A549 (cell line): Measurements from ENCODE around the gene WFS1. TPM values are rescaled to one million over a fixed set of nuclear protein-coding genes. Genes with fewer than 3 reads are reported as not detected.

ENCODE experiments used
- ATAC-seq, 2 experiments: fragments of 200-7000 bp in 1 of 2; fragments of >200 bp in 1 of 2; cut with Nextera tagmentation in 1 of 2; cut with Tn5 transposase in 1 of 2; 3 replicates each; pipeline versions ENCODE4 v1.8.0 to v1.9.1; 2018 to 2020; ENCODE audit warnings: mild to moderate bottlenecking in 1 of 2, moderate library complexity in 1 of 2
- CTCF ChIA-PET: fragments of 300-600 bp; sonication (Branson Sonifier 250); formaldehyde crosslinking; extraction: SDS; loops from one replicate; lab custom pipeline; 2021; ENCODE audit warnings: antibody characterized with exemption, inconsistent platforms; lab: Yijun Ruan, JAX
- POLR2A ChIA-PET: fragments of 350-600 bp; formaldehyde crosslinking; extraction: SDS; loops from one replicate; lab custom pipeline; 2021; ENCODE audit warnings: antibody characterized with exemption, inconsistent platforms; lab: Yijun Ruan, JAX
- DNase-seq, 2 experiments: peaks; one replicate each; pipeline versions ENCODE4 v3.0.0 to v3.0.0-alpha.2; 2011 to 2016; ENCODE audit warnings: low read depth in 1 of 2, low spot score in 1 of 2
- FAIRE-seq: peaks from 2 replicates; lab custom pipeline; 2011; peaks lifted over from hg19 to GRCh38; lab: Jason Lieb, UNC
- H3K27ac ChIP-seq, 2 experiments: fragments of >200 bp; sonication (Bioruptor Twin); formaldehyde crosslinking; 3 replicates each; pipeline ENCODE4 v1.5.1; 2016 to 2017
- H3K4me1 ChIP-seq: fragments of >200 bp; sonication (Bioruptor Twin); formaldehyde crosslinking; 3 replicates; pipeline ENCODE4 v1.6.1; 2016
- H3K4me2 ChIP-seq: fragments of >200 bp; sonication (Bioruptor Twin); formaldehyde crosslinking; 3 replicates; pipeline ENCODE4 v1.6.1; 2016
- H3K4me3 ChIP-seq: fragments of >200 bp; sonication (Bioruptor Twin); formaldehyde crosslinking; 3 replicates; pipeline ENCODE4 v1.5.1; 2016
- H3K9me3 ChIP-seq: fragments of >200 bp; sonication (Bioruptor Twin); formaldehyde crosslinking; 3 replicates; pipeline ENCODE4 v1.6.1; 2016
- BHLHE40 ChIP-seq: IDR thresholded peaks from 2 replicates; pipeline ENCODE4 v1.6.1; 2012; ENCODE audit warnings: low read depth, low read length, inconsistent platforms
- CHD2 ChIP-seq: fragments of 150-350 bp; IDR thresholded peaks from 2 replicates; pipeline ENCODE4 v1.6.1; 2014; ENCODE audit warnings: low read length; ENCODE audit not compliant: partially characterized antibody
- CTCF ChIP-seq: fragments of >200 bp; sonication (Bioruptor Twin); formaldehyde crosslinking; IDR thresholded peaks from 3 replicates; pipeline ENCODE4 v1.5.1; 2016
- EHMT2 ChIP-seq: fragments of 200-600 bp; sonication (generic); IDR thresholded peaks from 2 replicates; pipeline ENCODE4 v1.6.1; 2016; ENCODE audit warnings: antibody characterized with exemption, low read depth, mild to moderate bottlenecking, moderate library complexity
- EP300 ChIP-seq, 2 experiments: fragments of >200 bp; sonication (Bioruptor Twin); formaldehyde crosslinking; IDR thresholded peaks; 2 replicates in 1 of 2; 3 replicates in 1 of 2; pipeline ENCODE4 v1.6.1; 2016 to 2017
- ESRRA ChIP-seq: fragments of 150-350 bp; IDR thresholded peaks from 2 replicates; pipeline ENCODE4 v1.6.1; 2014; ENCODE audit warnings: mild to moderate bottlenecking, low read length, borderline replicate concordance
- FOSB ChIP-seq: fragments of 250-450 bp; sonication (Bioruptor Pico); IDR thresholded peaks from 2 replicates; pipeline ENCODE4 v1.5.0; 2020; ENCODE audit warnings: mild to moderate bottlenecking, moderate library complexity
- FOXS1 ChIP-seq: fragments of 250-450 bp; sonication (Bioruptor Pico); IDR thresholded peaks from 2 replicates; pipeline ENCODE4 v1.5.0; 2020; ENCODE audit warnings: mild to moderate bottlenecking, moderate library complexity
- HDAC2 ChIP-seq: fragments of 200-600 bp; sonication (generic); IDR thresholded peaks from 2 replicates; pipeline ENCODE4 v1.6.1; 2016
- HES2 ChIP-seq: fragments of >200 bp; sonication (Bioruptor Twin); formaldehyde crosslinking; IDR thresholded peaks from 2 replicates; pipeline ENCODE4 v1.6.1; 2016
- HEYL ChIP-seq: fragments of 250-450 bp; sonication (Bioruptor Pico); IDR thresholded peaks from 2 replicates; pipeline ENCODE4 v1.8.0; 2021; ENCODE audit warnings: mild to moderate bottlenecking, moderate library complexity
- HOXB5 ChIP-seq: fragments of 250-450 bp; sonication (Bioruptor Pico); IDR thresholded peaks from 2 replicates; pipeline ENCODE4 v1.5.0; 2020; ENCODE audit warnings: mild to moderate bottlenecking, moderate library complexity
- JUN ChIP-seq, 2 experiments: fragments of >200 bp; sonication (Bioruptor Twin); formaldehyde crosslinking; IDR thresholded peaks; 2 replicates in 1 of 2; 3 replicates in 1 of 2; pipeline ENCODE4 v1.6.1; 2016 to 2017
- KDM1A ChIP-seq: fragments of 200-600 bp; sonication (generic); IDR thresholded peaks from 2 replicates; pipeline ENCODE4 v1.6.1; 2016; ENCODE audit warnings: low read depth, mild to moderate bottlenecking
- KDM5A ChIP-seq: fragments of 200-600 bp; sonication (generic); IDR thresholded peaks from 2 replicates; pipeline ENCODE4 v1.6.1; 2016; ENCODE audit warnings: antibody characterized with exemption, mild to moderate bottlenecking
- NPAS2 ChIP-seq: fragments of 250-450 bp; sonication (Bioruptor Pico); IDR thresholded peaks from 2 replicates; pipeline ENCODE4 v1.8.0; 2022; ENCODE audit warnings: mild to moderate bottlenecking, moderate library complexity, borderline replicate concordance
- NR3C1 ChIP-seq: fragments of >200 bp; sonication (Bioruptor Twin); formaldehyde crosslinking; IDR thresholded peaks from 3 replicates; pipeline ENCODE4 v1.6.1; 2017
- POLR2A ChIP-seq: IDR thresholded peaks from 2 replicates; pipeline ENCODE4 v1.6.1; 2012; ENCODE audit warnings: mild to moderate bottlenecking, low read length
- RAD21 ChIP-seq, 2 experiments: fragments of >200 bp in 1 of 2; sonication (Bioruptor Twin) in 1 of 2; formaldehyde crosslinking in 1 of 2; IDR thresholded peaks in 1 of 2; conservative IDR thresholded peaks in 1 of 2; 2 replicates in 1 of 2; 3 replicates in 1 of 2; pipeline ENCODE4 v1.6.1; 2012 to 2018; ENCODE audit warnings: inconsistent platforms in 1 of 2
- SMC3 ChIP-seq: fragments of >200 bp; sonication (Bioruptor Twin); formaldehyde crosslinking; IDR thresholded peaks from 3 replicates; pipeline ENCODE4 v1.6.1; 2018; ENCODE audit warnings: inconsistent platforms
- TFCP2L1 ChIP-seq: fragments of 250-450 bp; sonication (Bioruptor Pico); IDR thresholded peaks from 2 replicates; pipeline ENCODE4 v1.5.0; 2021; ENCODE audit warnings: mild to moderate bottlenecking
- WGBS: methylation state at CpG from one replicate; pipeline ENCODE4 v1.1.6; 2017; ENCODE audit errors: missing lambda C conversion rate; 5-methylcytosine and 5-hydroxymethylcytosine counted together
- polyA plus RNA-seq, 4 experiments: library from polyadenylated mRNA; depleted of rRNA in 3 of 4; stranded (reverse); fragments of >200 nt; fragmentation: RNase III in 1 of 4; extraction: RNeasy Plus Mini Kit Qiagen cat#74134 plus additional on column Dnase treatment in 1 of 4; gene quantifications; 2 replicates in 3 of 4; 3 replicates in 1 of 4; pipeline ENCODE4 v1.2.3, GENCODE V29; 2011 to 2017
- TF ChIP-seq, protein P1 (sequence below): IDR thresholded peaks from 2 replicates; pipeline ENCODE4 v1.6.1; 2012

WFS1 gene
- polyA plus RNA-seq, 2 of the 4 experiments (the other 2 are of a cell fraction): 8.8 to 13.6 TPM

DNA sequence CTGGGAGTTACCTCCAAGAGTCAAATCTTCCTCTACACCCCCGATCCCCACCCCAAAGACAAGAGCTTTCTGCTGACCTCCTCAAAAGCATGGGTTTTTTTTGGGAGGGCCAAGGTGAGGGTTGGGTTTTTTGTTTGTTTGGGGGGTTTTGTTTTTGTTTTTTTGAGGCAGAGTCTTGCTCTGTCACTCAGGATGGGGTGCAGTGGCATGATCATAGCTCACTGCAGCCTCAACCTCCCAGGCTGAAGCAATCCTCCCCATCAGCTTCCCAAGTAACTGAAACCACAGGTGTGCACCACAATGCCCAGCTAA lies 18.7 kb upstream of the WFS1 start:
- DNase-seq (no peak), FAIRE-seq (no peak), ATAC-seq (no peak)
- Histone ChIP-seq H3K4me2 (no peak overlapping the region), H3K27ac (no peak overlapping the region), H3K9me3 (0 out of 3 replicates have a peak, but pooled peaks cover 3% of the 10 kb centered on the region), H3K4me3 (no peak overlapping the region), H3K4me1 (no peaks in the 10 kb centered on the region)
- POLR2A ChIA-PET: no interaction called here
- TF ChIP-seq KDM1A: no peak
- no peak for TF ChIP-seq HES2
- no peak for TF ChIP-seq FOXS1 (CRISPR knock-in tag)
- no peak for TF ChIP-seq POLR2A
- TF ChIP-seq KDM5A: no peak
- no peak for TF ChIP-seq HOXB5
- TF ChIP-seq SMC3: no peak
- no peak for TF ChIP-seq RAD21 (conservative IDR thresholded peaks at IDR 0.05 in 1 of 2, IDR thresholded peaks at IDR 0.05 in 1 of 2)
- TF ChIP-seq TFCP2L1: no peak
- CTCF ChIA-PET: interaction anchor here (0.6 to 17.5 kb wide), 40 partner anchors 11 to 449 kb away, joined by 3 to 408 read pairs (median 6); partner anchors contain the start of gene WFS1
- 0% methylated on average over 1 of the region's 1 CpG for WGBS

DNA sequence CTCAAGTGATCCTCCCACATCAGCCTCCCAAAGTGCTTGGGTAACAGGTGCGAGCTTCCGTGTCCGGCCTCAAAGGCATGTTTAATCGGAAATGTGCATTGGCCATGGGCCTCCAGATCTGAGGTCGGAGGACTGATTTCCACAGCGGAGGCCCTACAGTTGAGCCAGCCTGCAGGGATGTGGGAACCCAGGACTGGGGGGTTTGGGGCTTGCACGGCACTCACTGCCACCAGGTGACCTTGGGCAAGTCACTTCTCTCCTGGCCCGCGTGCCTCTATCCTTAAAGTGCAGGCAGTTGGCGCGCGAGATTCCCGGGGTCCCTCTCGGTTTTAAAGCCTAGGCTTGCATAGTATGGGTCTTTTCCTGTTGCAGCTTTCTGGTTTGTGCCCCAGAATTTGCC lies 18.3 kb upstream of the WFS1 start:
- ATAC-seq: no peak
- H3K4me3 ChIP-seq: no peak overlapping the region
- CTCF ChIA-PET: interaction anchor here (0.6 to 17.5 kb wide), 40 partner anchors 11 to 449 kb away, joined by 3 to 408 read pairs (median 6); partner anchors contain the start of gene WFS1
- TF ChIP-seq ESRRA (no peak), EHMT2 (no peak), HEYL (CRISPR knock-in tag) (no peak), FOXS1 (CRISPR knock-in tag) (no peak)
- no peak for DNase-seq
- H3K9me3 ChIP-seq: 0 out of 3 replicates have a peak, but pooled peaks cover 1% of the 10 kb centered on the region
- H3K4me2 ChIP-seq: no peak overlapping the region
- no peak overlapping the region for H3K27ac ChIP-seq
- POLR2A ChIA-PET: no interaction called here
- no peaks in the 10 kb centered on the region for H3K4me1 ChIP-seq
- no peak for FAIRE-seq
- WGBS: 83% methylated on average over 8 of the region's 14 CpGs

DNA sequence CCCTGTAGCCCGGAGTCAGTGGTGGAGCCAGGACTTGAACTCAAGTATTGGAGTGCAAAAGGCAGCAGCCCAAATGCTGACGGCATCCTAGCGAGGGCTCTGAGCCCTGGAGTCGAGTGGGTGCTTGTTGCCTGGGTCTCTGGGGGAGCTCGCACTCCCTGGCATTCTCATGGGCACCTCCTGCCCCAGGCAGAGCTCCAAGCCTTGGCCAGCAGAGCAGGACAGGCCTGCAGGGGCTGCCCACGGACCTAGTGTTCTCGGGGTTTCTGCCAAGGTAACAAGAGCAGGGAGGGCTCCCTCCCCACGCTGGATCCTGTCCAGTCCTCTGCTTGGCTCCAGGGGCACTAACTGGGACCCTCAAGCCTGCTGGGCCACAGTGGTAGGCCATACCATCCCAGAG lies 17.6 kb upstream of the WFS1 start:
- TF ChIP-seq HDAC2 (no peak), FOSB (CRISPR knock-in tag) (no peak), JUN (IDR thresholded peaks at IDR 0.05) (no peak), BHLHE40 (no peak), NR3C1 (no peak), NPAS2 (CRISPR knock-in tag) (no peak)
- H3K4me1 ChIP-seq: no peaks in the 10 kb centered on the region
- no peak overlapping the region for H3K4me3 ChIP-seq
- ATAC-seq (no peak), FAIRE-seq (no peak), DNase-seq (no peak)
- POLR2A ChIA-PET: no interaction called here
- no peak overlapping the region for H3K4me2 ChIP-seq
- CTCF ChIA-PET: interaction anchor here (1.5 to 17.5 kb wide), 7 partner anchors 10 to 294 kb away, joined by 6 to 408 read pairs (median 30); partner anchors contain the start of gene WFS1
- 80% methylated on average over 1 of the region's 8 CpGs for WGBS
- H3K27ac ChIP-seq: no peak overlapping the region
- no peaks in the 10 kb centered on the region for H3K9me3 ChIP-seq

- no peak for ATAC-seq
- no peak for DNase-seq
- POLR2A ChIA-PET: no interaction called here
- 28% methylated on average over 6 of the region's 6 CpGs for WGBS
- H3K4me2 ChIP-seq: no peak overlapping the region
- no peaks in the 10 kb centered on the region for H3K4me1 ChIP-seq
- TF ChIP-seq TFCP2L1 (no peak), KDM5A (no peak), CHD2 (no peak), KDM1A (no peak), ESRRA (no peak), CTCF (no peak), EP300 (IDR thresholded peaks at IDR 0.05) (no peak)
- TF ChIP-seq, protein P1, sequence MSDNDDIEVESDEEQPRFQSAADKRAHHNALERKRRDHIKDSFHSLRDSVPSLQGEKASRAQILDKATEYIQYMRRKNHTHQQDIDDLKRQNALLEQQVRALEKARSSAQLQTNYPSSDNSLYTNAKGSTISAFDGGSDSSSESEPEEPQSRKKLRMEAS: no peak
- TF ChIP-seq, all 56 proteins: peak for 0
- Histone ChIP-seq H3K27ac (no peak overlapping the region), H3K4me3 (no peak overlapping the region), H3K9me3 (no peaks in the 10 kb centered on the region)
- CTCF ChIA-PET: interaction anchor here (1.0 to 17.5 kb wide), 3 partner anchors 9 to 255 kb away, joined by 3 to 408 read pairs (median 9); no protein-coding TSS in a partner anchor
- no peak for FAIRE-seq
Observed at GRCh38 chr4:6253111-6253510, 16.5 kb upstream of the WFS1 start.
